Measurements from ENCODE around the gene ZPBP2.
"Not testable (repeated sequence)": the region's sequence is repeated elsewhere in the genome, so short reads cannot be mapped to it uniquely, and the experiment has no call there.

The ZPBP2 gene

DNA sequence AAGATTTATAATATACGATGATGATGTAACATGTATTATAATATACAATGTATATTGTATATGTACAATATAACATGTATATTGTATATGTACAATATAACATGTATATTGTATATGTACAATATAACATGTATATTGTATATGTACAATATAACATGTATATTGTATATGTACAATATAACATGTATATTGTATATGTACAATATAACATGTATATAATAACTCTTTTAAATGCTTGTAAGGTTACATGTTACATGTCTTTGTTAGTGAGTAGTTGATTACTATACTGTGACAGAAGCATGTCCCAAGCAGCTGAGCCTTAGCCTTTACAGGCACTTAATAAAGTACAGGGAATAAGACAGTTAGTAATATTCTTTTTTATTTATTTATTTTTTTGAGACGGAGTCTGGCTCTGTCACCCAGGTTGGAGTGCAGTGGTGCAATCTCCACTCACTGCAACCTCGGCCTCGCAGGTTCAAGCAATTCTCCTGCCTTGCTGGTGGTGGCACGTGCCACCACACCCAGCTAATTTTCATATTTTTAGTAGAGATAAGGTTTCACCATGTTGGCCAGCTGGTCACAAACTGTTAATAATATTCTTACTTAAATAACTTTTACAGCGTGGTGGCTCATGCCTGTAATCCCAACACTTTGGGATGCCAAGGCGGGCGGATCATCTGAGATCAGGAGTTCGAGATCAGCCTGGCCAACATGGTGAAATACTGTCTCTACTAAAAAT is 11.9 kb upstream of the ZPBP2 start:
- DNase-seq: not testable (repeated sequence)

DNA sequence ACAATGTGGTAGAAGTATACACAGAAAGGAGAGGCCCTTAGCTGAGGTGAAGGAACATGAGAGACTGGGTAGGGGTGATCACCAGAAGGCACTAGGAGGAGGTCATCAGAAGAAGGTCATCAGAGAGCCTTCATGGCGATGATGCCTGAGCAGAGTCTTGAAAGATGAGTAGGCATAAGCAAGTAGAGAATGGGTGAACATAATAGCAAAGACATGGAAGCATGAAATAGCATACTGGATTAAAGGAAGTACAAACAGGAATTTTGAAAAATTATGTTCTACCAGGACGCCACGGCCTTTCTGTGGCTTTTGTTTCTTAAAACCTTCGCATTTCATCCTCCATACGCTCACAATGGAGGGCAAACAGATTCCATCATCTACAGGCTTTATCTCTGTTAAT is 6.8 kb upstream of the ZPBP2 start:
- no peak for DNase-seq

DNA sequence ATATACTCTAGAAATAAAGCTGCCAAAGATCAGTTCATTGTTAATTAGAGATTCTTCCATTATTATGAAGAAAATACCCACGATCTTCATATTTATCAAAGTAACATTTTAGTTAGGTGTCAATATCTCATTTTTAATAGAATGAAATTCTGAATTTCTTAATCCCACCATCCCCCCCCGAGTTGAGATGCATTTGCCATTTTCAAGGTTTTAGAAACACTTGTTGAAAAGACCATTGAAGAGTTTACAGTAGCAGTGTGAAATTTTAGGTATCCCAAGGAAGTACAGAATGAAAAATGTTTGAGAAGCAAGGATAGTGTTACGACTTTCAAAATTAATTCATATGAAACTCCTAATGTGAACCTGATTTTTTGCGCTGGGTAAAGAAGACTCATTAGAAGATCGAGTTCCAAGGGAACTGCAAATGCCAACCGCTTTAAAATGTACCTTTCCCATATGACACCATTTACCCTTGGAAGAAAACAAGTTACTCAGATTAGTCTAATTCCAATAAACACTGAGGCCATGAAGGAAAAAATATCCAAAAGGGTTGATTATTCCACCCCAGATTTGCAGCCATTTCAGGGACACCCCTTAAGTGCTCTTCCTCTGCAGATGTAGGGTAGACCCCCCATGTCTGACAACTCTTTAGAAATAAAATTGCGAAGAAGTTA is 4.6 kb upstream of the ZPBP2 start:
- no peak for DNase-seq

DNA sequence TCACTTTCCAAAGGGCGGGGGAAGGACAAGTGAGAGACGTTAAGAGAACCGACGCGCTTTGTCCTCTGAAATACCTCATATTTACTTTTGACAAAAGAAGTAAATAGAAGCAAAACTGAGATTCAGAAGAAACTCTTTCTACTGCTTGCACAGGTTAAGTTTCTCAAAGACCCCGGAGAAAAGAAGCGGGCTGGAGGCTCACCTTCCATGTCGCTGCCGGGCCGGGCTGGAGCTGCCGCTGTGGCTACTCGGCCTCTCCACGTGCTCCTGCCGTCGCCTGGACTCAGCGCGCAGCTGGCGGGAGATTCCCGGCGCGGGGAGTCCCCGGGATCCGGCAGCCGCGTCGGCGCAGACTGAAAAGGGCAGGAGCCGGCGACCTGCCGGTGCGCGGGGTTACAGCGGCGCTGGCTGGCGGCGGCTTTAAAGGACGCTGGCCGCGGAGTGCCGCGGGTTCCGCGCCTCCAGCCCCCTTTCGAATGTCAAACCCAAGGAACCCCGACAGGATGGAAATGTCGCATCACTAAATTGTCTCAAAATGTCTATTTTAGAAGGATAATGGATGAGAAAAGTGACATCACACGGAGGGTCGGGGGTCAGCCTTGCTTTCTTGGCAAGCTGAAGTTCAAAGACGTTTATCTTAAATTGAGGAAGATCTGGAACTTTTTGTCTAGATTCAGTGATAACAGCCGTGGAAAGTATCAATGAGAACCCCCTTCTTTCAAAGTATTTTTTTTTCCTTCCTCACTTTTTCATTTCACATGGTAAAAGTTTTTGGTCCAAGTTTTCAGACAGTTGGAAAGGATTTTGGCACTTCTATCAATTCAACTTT is 3.9 kb upstream of the ZPBP2 start, which contains the start of gene IKZF3:
TSS of gene IKZF3 (minus strand) at position 395 of the 829 bp plus-strand sequence. CDS start at position 209, 186 bp downstream.
- DNase-seq: peak; percentile 60

DNA sequence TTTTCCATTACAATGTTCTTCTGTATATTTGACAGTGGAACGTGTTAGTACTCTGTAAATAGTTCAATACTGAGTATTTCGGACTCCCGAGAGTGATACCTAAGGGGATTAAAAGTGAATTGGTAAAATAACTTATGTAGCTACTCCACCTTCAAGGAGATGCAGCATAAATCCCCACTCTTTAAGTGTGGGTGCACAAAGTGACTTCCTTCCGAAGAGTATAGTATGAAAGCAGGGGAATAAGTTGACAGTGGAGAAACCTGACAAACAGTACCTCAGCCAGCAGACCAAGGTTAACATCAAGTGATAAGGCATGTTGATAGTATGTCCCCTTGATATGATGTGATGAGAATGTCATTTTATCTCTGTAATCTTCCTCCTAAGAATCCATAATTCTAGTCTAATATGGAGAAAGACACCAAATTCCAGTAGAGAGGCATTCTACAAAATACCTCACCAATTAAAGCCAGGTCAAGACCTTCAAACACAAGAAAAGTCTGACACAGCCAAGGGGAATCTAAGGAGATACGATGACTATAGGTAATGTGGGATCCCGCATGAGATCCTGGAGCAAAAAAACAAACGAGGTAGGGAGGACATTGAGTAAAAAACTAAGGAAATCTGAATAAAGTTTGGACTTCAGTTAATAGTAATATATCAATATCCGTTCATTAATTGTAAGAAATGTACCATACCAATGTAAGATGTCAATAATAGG is 1.8 kb upstream of the ZPBP2 start:
- no peak for DNase-seq

DNA sequence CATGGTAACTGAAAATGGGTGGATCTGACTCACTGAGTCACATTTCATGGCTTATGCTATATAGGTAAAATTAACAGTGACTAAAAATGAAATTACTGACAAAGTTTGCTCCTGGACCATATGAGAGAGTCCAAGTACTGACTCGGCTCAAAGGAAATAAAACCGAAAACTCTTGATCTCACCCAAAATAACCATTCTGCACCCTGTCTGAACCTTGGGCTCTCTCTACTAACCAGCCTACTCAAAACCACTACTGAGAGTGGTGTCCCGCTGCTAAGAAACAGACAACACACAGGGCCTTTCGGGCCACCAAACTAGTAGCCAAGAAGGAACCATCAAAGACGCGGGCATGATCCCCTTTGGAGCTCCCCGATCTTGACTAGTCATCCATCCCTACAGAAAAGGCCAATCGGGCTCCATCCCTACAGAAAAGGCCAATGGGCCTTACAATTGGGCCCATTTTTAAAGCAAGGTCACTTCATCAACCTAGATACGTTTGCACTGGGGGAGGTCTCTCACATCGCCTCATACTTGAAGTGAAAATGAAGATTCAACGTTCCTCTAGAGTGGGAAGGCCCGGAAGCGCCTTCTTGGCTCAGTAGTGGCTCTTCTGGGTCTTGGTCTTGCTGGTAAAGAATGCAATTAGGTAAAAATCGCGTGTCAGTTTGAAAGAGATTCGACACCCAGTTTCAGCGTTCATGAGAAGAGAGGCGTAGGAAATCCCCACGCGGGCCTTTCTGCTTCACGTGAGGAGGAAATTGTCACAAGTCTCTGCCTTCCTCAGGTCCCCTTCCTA is 720 bp upstream of the ZPBP2 start:
- DNase-seq: no peak

DNA sequence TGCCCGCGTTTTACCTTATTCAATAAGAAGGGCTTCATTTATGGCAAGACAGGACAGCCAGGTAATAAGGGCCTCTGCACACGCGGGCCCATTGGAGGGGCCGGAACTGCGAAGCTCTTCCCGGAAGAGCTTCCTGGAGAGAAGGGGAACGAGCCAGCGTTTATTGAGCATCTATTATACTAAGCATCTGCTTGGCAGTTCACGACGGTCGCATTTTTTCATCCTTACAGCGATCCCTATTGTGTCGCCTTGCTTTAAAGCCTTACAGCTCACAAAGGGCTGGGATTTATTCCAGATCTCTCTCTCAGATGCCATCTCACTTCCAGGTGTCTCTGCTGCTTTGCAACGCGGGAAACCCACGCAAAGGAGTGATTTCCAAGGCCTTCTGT is 546 bp downstream of the ZPBP2 start:
- no peak for DNase-seq

DNA sequence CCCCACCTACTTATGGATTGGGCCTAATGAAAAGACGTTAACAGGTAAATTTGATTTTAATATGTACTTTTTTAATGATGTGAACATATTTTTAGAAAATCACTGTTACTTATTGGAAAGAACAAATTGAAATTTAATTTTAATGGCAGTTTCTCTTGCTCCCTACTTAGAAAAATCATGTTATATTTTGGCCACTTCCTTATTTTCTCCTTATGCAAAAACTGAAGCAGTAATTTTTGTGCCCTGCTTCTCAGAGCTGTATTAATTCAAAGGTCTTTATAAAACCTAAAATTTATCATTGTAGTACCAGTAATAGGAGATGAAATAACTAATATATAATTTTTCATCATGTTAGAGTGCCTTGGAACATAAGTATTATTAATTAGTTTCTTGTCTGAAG is 2.8 kb downstream of the ZPBP2 start:
- DNase-seq: no peak

DNA sequence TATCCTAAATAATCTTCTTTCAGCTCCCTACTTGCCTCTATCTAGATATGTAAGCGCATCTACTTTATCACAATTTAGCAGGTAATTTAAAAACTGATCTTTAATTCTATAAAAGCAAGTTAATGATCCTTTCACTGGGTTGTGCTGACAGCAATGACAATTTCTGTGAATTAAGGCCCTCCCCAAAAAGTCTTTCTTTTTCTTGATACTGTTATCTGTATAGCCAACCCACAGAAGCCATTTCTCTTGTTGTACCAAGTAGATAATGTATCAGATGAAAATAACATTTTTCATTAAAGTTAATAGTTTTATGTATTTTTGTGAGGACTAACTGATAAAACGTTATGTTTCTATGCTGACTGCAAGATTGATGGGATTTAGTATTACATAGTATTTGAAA is 3.8 kb downstream of the ZPBP2 start:
- DNase-seq: no peak

DNA sequence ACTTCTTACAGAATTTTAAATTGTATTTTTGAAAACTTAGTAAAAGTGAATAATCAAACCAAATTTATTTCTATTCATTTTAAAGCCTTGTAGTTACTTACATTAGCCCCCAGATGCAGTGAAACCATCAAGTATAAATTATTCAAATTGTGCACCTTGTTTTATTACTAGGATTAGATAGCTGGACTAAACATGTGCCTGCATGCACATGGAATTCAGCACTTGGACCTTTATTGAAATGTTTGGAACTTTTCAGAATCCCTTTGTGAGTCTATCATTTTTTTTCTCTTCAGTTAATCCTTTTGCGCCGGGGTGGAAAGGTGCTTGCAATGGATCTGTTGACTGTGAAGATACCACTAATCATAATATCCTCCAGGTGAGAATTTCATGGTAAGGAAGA is 4.7 kb downstream of the ZPBP2 start:
- DNase-seq: no peak

DNA sequence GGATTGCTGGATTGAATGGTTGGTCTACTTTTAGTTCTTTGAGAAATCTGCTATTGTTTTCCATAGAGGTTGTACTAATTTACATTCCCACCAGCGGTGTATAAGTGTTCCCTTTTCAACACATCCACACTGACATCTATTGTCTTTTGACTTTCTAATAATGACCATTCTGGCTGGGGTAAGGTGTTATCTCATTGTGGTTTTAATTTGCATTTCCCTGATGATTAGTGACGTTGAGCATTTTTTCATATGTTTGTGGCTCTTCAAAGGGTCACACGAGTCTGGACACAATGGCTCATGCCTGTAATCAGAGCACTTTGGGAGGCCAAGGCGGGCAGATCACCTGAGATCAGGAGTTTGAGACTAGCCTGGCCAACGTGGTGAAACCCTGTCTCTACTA is 18.1 kb downstream of the ZPBP2 start:
- not testable (repeated sequence) for DNase-seq

DNA sequence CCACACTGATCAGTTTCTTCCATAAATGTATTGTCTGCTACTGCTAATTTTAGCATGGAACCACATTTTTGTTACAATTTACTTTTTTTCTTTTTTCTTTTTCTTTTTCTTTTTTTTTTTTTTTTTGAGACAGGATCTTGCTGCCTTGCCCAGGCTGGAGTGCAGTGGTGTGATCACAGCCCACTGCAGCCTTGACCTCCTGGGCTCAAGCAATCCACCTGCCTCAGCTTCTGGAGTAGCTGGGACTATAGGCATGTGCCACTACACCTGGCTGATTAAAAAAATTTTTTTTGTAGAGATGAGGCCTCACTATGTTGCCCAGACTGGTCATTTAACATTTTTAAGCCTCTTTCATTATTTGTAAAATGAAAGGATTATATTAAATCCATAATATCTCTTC is 19.1 kb downstream of the ZPBP2 start:
- DNase-seq: no peak

DNA sequence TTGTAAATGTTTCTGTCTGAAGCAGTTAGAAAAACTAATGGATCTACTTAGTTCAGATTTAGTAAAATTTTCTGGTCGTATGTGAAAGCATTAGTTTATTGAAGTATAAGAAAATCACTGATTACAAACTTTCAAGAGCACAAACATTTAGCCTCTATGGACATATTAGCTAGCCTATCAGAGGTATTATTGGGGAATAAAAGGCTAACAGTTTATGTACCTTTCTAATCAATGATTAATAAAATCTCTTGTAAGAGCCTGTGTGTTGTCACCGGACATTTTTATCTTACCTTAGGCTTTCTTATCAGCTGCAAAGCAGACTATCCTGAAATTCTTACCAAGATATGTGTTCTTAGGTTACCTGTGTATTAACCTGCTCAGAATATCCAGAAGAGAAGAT is 21.2 kb downstream of the ZPBP2 start:
- DNase-seq: no peak

DNA sequence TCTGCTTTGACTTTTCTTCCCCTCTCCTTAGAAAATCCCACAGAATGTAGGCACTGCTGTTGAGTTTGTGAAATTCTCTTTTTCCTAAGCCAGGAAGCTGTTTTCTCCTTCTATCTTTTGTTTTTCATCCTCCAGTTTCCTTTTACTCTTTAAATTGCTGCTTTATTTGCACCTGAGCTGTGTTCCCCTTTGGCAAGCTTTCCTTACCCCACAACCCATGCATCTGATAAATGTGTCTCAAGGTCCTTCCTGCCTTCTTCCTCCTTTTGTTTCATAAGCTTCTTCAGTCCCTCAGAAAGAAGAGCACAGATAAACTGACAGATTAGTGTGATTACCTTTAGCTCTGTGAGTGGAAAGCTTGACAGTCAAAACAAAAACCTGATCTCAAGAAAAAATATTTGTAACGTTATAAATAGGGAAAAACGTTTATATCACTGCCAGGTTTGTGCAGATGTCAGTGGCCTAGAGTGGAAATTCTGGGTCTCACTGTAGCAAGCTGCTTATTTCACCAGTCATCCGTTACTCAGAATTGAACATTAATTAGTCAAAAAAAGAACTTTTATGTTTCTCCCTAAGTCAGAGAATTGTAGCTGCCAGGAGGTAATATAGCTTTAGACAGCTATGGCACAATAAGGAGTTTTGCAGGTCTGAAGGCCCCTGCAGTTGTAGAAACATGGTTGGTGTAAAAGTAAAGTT is 26.8 kb downstream of the ZPBP2 start:
- DNase-seq: no peak

DNA sequence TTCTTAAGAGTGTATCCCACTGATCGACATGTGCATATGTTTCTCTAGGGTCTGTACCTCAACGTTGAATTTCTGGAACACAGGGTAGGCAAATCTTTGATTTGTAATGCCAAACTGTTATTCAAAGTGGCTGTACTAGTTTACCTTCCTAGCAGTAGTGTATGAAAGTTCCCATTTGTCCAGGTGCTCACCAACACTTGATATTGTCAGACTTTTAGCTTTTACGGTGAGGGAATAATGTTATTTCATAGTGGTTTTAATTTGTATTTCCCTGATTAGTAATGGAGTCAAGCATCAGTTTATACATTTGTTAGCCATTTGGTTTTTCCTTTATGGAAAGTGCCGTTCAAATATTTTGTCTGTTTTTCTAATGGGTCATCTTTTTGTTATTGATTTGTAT is 30.1 kb downstream of the ZPBP2 start:
- DNase-seq: no peak

DNA sequence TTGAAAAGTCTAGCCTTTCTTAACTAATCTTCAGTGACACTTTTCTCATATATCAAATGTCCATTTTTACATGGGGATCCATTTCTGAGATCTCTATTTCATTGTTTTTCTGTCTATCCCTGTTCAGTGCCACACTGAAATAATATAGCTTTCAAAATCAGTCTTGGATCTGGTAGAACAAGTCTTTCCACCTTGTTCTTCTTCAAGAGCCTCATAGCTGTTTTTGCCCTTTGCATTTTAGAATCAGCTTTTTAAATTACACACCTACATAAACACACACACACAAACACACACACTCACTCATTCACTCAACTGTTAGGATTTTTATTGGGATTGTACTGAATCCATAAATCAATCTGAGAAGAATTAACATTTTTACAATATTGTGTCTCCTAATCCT is 31.2 kb downstream of the ZPBP2 start:
- no peak for DNase-seq

DNA sequence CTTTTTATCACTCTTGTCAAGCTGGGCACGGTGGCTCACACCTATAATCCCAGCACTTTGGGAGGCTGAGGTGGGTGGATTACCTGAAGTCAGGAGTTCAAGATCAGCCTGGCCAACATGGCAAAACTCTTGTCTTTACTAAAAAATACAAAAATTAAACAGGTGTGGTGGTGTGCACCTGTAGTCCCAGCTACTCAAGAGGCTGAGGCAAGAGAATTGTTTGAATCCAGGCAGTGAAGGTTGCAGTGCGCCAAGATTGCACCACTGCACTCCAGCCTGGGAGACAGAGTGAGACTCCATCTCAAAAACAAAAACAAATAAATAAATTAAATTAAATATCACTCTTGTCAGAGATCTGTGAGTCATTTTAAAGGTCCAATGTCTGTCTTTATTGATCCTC is 34.0 kb downstream of the ZPBP2 start:
- DNase-seq: not testable (repeated sequence)

DNA sequence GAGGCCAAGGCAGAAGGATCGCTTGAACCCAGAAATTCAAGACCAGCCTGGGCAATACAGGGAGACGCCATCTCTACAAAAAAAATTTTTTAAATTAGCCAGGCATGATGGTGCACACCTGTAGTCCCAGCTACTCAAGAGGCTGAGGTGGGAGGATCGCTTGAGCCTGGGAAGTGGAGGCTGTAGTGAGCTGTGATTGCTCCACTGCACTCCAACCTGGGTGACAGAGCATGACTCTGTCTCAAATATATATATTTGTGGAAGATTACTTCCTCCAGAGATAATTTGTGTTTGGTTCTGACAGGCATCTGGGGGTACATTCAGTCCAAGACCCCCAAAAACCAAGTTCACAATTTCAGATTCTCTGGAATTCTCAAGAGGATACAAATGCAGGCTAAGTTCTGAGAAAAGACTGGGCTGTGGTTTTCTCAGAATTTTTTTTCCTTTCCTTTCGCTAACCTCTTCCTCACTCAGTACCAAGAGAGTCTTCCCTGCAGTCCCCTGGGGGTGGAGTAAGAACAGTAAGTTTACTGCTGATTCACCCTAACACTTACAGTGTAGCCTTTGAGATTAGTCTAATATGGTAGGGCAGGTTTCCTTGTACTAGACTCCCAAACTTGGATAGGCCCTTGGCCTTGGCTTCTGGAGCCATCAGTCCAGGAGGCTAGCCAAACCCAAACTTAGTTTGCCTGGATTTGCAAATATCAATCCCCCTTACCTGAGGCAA is 35.3 kb downstream of the ZPBP2 start:
- DNase-seq: no peak

DNA sequence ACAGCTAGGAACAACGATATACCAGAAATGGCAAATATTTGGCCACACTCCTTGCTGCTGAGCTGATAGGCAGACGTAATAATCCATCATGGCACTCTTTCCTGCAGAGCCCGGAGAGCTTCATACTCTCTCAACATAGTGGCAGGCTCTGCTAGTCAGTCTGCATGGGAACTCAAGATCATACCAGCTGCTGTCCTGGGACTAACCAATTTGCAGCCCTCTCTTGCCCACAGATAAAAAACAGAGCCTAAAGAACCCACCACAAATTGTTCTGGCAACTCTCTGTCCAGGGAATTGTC is 36.9 kb downstream of the ZPBP2 start:
- DNase-seq: no peak

DNA sequence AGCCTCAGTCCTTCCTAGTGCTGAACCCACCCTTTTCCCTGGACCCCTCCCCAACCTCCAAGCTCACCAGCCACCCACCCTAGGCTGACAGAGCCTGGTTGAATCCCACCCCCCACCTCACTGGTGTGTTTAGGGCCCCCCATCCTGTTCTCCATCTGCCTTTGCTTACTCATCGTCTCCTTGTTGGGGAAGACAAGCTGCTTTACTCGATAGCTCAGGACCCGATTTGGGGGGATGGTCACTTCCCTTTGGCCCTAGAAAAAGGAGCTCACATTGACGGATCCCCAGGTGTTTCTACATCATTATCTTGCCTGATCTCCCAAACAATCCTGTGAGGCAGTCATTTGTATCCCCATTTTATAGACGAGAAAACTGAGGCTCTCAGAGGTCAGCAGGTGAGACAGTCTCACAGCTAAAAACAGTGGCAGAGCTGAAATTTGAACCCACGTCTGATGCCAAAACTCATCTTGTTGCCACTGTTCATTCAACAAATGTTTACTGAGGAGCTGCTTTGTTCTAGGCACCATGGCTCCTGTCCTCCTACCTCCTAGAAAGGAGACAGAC is 40.9 kb downstream of the ZPBP2 start:
- DNase-seq: no peak

DNA sequence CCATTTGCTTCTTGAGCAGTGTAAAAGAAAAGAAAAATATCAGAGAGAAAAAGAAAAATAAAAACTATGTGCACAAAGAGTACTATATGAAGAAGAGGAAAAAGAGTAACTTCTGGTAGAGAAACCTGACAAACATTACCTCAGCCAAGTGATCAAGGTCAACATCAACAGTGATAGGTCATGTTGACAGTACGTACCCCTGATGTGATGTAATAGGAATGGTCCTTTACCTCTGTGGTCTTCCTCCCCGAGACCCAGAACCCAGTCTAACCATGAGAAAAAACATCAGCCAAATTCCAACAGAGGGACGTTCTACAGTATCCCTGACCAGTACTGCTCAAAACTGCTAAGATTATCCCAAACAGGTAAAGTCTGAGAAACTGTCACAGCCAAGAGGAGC is 46.0 kb downstream of the ZPBP2 start:
- no peak for DNase-seq
